ENCODE results near the gene KCNK5.

The KCNK5 gene

DNA sequence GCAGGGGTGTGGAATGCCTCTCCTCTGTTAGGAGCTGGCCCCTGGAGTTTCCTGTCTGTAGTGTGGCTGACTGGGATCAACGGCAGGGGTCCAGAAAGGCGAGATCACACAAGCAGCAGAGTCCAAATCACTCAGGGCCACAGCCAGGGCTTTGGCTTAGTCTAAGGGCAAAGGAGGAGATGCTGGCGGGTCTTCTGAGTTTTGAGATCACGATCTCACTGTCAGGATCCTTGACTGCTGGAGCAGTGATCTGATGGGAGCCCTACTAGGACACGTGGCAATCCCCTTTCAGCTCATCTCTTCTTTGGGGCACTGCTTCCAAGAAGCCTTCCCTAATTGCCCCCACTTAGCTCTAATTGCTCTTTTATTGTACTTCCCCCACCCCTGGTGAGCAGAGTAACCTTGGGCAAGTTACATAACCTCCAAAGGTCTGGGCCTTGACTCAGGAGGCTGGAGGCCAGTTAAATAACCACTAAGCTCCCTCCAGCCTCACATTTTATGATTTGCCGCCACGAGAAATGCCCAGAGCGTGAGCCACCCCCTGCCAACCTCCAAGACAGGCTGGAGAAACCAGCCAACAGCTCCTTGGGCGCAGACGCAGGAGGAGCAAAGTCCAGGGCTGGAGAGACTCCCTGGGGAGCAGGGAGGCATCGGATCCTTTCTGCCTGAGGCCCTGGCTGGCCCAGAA, 12.0 kb downstream of the KCNK5 start:
- no peak overlapping the region for H3K4me3 ChIP-seq (ENCODE audit: low read depth, low read length)
- TF ChIP-seq, protein P1, sequence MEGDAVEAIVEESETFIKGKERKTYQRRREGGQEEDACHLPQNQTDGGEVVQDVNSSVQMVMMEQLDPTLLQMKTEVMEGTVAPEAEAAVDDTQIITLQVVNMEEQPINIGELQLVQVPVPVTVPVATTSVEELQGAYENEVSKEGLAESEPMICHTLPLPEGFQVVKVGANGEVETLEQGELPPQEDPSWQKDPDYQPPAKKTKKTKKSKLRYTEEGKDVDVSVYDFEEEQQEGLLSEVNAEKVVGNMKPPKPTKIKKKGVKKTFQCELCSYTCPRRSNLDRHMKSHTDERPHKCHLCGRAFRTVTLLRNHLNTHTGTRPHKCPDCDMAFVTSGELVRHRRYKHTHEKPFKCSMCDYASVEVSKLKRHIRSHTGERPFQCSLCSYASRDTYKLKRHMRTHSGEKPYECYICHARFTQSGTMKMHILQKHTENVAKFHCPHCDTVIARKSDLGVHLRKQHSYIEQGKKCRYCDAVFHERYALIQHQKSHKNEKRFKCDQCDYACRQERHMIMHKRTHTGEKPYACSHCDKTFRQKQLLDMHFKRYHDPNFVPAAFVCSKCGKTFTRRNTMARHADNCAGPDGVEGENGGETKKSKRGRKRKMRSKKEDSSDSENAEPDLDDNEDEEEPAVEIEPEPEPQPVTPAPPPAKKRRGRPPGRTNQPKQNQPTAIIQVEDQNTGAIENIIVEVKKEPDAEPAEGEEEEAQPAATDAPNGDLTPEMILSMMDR (IDR thresholded peaks at IDR 0.05; ENCODE audit: borderline replicate concordance, insufficient read depth, low read depth, low read length): no peak

DNA sequence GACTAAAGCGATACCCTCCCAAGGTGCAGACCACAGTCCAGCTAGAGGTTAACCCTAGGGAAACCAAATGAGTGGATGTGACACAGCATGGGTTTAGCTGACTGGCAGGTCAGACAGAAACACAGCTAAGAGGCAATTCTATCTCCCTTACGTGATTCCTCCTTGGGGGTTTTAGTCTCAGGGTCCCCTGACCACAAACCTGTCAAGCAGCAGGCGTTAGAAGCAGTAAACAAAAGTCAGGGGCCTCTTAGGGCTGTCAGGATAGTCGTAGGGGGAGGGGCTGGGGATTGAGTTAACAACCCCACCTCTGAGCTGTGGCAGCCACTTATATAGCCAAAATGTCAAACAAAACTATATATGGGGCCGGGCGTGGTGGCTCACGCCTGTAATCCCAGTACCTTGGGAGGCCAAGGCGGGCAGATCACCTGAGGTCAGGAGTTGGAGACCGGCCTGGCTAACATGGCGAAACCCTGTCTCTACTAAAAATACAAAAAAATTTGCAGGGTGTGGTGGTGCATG, 13.6 kb downstream of the KCNK5 start:
- H3K4me3 ChIP-seq (ENCODE audit: low read depth, low read length): no peak overlapping the region
- TF ChIP-seq, protein P1 (IDR thresholded peaks at IDR 0.05; ENCODE audit: borderline replicate concordance, insufficient read depth, low read depth, low read length): no peak

DNA sequence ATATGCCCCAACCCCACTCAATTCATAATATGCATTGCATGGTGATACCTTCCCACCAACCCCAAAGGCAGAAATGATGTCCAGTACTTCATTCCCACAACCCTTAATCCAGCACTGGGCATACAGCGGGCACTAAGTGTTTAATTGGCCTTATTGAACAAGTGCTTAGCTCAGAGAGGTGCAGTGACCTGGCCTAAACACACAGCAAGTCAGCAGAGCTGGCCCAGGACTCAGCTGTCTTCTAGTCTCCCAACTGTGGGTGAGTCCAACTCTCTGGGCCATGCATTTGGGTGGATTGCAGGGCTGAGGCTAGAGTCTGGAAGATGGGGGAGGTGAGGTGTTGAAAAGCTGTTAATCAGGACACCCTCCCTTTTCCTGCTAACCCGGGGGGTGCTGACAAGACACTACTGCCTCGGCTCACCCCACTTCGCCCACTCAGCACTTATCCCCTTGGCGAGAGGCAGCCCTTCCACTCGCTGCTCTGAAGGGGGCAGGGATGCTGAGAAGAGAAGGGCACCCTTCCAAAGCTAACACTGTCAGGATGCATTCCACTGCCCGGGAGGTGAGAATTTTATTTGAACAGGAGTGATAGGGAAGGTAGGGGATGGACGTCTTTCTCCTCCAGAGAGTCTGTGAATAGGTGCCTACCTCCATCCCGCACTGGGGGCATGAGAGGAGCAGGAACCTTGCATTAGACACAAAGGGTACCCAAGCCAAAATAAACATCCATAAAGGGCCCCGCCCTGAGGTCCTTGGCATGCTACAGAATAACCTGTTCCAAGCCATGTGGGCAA, 14.2 kb downstream of the KCNK5 start:
- TF ChIP-seq, protein P1 (IDR thresholded peaks at IDR 0.05; ENCODE audit: borderline replicate concordance, insufficient read depth, low read depth, low read length): no peak
- H3K4me3 ChIP-seq (ENCODE audit: low read depth, low read length): no peak overlapping the region

DNA sequence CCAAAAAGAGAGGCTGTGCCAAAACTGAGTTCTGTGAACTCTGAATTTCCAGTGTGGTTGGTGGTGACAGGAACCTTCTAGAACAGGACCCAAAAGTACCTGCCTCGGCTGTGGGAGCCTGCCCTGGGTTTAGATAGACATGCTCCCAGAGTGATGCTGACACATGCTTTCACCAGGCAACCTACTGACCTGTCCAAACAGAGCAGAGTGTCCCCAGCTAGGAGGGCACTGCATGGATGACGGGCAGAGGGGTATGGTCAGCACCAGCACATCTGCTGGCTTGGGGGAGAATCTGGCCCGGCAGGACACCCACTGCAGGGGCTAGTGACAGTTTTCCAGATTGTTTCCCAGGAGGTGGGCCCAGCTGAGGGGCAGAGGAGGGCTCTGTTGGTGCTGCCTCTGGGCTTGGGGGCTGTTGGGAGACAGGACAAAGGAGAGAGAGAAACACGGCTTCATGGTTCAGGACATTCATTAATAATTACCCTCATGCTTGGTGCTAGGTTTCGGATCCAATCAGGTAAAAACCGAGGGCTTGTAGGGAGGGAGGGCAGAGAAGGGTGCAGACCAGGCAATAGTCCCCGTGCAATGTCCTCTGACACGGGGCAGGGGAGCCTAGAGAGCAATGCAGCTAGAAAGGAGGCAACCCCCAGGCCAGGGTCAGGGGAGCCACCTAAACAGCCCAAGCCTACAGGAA, 15.0 kb downstream of the KCNK5 start:
- TF ChIP-seq, protein P1 (IDR thresholded peaks at IDR 0.05; ENCODE audit: borderline replicate concordance, insufficient read depth, low read depth, low read length): no peak
- no peak overlapping the region for H3K4me3 ChIP-seq (ENCODE audit: low read depth, low read length)

DNA sequence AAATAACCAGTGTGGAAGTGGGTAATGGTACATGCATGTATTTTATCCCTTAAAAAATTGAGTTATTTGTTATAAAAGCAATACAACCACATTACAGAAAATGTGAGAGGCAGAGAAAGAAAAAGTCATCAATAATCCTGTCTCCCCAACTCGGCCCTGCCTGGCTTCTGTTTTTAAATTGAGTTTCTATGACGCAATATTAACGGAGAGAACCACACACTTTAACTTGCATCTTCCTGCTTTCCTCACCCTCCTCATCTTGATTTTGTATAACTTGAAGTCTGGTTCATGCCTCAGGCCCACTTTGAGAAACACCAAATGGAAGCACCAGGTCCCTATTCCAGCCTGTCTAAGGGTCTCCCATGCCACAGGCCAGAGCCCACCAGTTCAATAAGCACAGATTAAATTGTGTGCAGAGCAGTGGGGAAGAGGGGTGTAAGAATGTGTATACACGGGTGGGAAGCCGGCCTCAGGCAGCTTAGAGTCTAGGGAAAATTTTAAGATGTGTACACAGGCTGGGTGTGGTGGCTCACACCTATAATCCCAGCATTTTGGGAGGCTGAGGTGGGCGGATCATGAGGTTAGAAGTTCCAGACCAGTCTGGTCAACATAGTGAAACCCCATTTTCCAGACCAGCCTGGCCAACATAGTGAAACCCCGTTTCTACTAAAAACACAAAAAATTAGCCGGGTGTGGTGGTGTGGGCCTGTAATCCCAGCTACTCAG, 15.9 kb downstream of the KCNK5 start:
- H3K4me3 ChIP-seq (ENCODE audit: low read depth, low read length): no peak overlapping the region
- TF ChIP-seq, protein P1 (IDR thresholded peaks at IDR 0.05; ENCODE audit: borderline replicate concordance, insufficient read depth, low read depth, low read length): no peak

DNA sequence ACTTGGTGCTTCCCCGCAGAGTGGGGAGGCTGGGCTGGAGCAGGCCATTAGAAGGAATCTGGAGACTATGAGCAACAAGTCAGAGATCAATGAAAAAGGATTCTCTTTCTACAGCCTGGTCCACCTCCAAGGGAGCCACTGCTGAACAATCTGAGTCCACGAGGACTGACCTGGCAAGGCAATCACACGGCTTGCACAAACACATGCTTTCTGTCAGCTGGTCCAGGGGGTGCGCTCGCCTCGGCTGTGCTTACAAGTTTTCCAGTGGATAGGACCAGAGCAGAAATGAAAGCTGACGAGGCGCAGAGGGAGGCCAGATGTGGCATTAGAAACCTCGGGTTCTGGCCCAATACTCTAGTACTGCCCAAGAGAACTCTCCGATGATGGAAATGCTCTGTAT, 18.1 kb downstream of the KCNK5 start:
- TF ChIP-seq, protein P1 (IDR thresholded peaks at IDR 0.05; ENCODE audit: borderline replicate concordance, insufficient read depth, low read depth, low read length): no peak
- no peak overlapping the region for H3K4me3 ChIP-seq (ENCODE audit: low read depth, low read length)
